Calu3 (cell line): ENCODE data around the gene XRCC5. TPM values are rescaled to one million over a fixed set of nuclear protein-coding genes. Genes with fewer than 3 reads are reported as not detected.

ENCODE experiments used
- BruUV-seq: library from RNA; stranded (reverse); fragments of 400-500 nt; replicated peaks from 2 replicates; lab custom pipeline; 2021; lab: Mats Ljungman, UMichigan
- CTCF ChIA-PET: fragments of 300-600 bp; sonication (Branson Sonifier 250); formaldehyde crosslinking; loops from one replicate; lab custom pipeline; 2022; ENCODE audit warnings: antibody characterized with exemption; lab: Charles Lee
- DNase-seq: peaks from one replicate; pipeline ENCODE4 v3.0.0; 2022
- H3K27ac Mint-ChIP-seq: one replicate; pipeline ENCODE4 v1.8.0; 2022; ENCODE audit warnings: mixed read lengths; ENCODE audit not compliant: unreplicated experiment
- H3K27me3 Mint-ChIP-seq: one replicate; pipeline ENCODE4 v1.8.0; 2022; ENCODE audit warnings: mixed read lengths; ENCODE audit not compliant: unreplicated experiment
- H3K36me3 Mint-ChIP-seq: one replicate; pipeline ENCODE4 v1.8.0; 2022; ENCODE audit warnings: mild to moderate bottlenecking, moderate library complexity, mixed read lengths; ENCODE audit not compliant: insufficient read depth, unreplicated experiment
- H3K4me1 Mint-ChIP-seq: one replicate; pipeline ENCODE4 v1.8.0; 2022; ENCODE audit warnings: mild to moderate bottlenecking, low read depth, mixed read lengths; ENCODE audit not compliant: unreplicated experiment
- H3K4me3 Mint-ChIP-seq: one replicate; pipeline ENCODE4 v1.8.0; 2022; ENCODE audit warnings: mild to moderate bottlenecking, low read depth, moderate library complexity, mixed read lengths; ENCODE audit not compliant: unreplicated experiment
- H3K9me3 Mint-ChIP-seq: one replicate; pipeline ENCODE4 v1.8.0; 2022; ENCODE audit warnings: low read depth, mixed read lengths; ENCODE audit not compliant: unreplicated experiment
- CTCF ChIP-seq: fragments of 200-600 bp; IDR thresholded peaks from one replicate; pipeline ENCODE4 v1.8.0; 2022; ENCODE audit warnings: antibody characterized with exemption; ENCODE audit not compliant: unreplicated experiment
- intact Hi-C: fragments of 100-400 bp; cut with micrococcal nuclease; formaldehyde crosslinking; loops from one replicate; pipeline ENCODE4 v1.10.0; 2022; ENCODE audit not compliant: unreplicated experiment
- total RNA-seq: library from RNA; stranded (reverse); gene quantifications from 2 replicates; pipeline ENCODE4 v1.2.3, GENCODE V29; 2022

The XRCC5 gene
- total RNA-seq, 1 experiment from 2014 or later, result 313 TPM

GRCh38 chr2:216183462-216183861 lies 74.3 kb downstream of the XRCC5 start:
- Mint-ChIP-seq H3K27ac (no peak overlapping the region), H3K27me3 (no peaks in the 10 kb centered on the region), H3K9me3 (no peaks in the 10 kb centered on the region), H3K4me1 (peaks cover 15% of the 10 kb centered on the region), H3K36me3 (peaks cover 46% of the 10 kb centered on the region), H3K4me3 (no peak overlapping the region)
- CTCF ChIA-PET, result interaction anchor here (1.2 kb wide), 1 partner anchor 13 kb away, joined by 4 read pairs; no protein-coding TSS in a partner anchor
- intact Hi-C loops, result no loop called here
- no peak for DNase-seq
- TF ChIP-seq CTCF, result no peak
- BruUV-seq, result no TSS peak

DNA sequence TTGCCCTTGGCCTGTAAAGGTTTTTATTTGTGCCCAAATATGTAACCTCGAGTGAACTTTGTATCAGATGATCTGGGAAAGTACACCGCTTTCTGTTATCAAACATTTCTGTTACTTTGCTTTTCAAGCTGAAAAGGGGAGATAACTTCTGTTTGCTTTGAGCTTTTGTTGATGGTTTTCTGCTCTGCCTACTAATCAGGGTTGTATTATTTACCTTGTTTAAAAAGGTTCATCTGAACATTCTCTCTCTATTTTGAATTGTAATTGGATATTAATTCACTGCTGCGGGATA lies 79.4 kb downstream of the XRCC5 start:
- Mint-ChIP-seq H3K9me3 (no peaks in the 10 kb centered on the region), H3K27ac (no peak overlapping the region), H3K36me3 (peaks cover 43% of the 10 kb centered on the region), H3K4me3 (no peak overlapping the region), H3K27me3 (no peaks in the 10 kb centered on the region), H3K4me1 (peaks cover 15% of the 10 kb centered on the region)
- intact Hi-C loops, result no loop called here
- CTCF ChIA-PET, result no interaction called here
- no peak for DNase-seq
- TF ChIP-seq CTCF, result no peak
- no TSS peak for BruUV-seq

- Mint-ChIP-seq H3K4me1 (peaks cover 15% of the 10 kb centered on the region), H3K27me3 (no peaks in the 10 kb centered on the region), H3K27ac (no peak overlapping the region), H3K4me3 (no peak overlapping the region), H3K9me3 (no peaks in the 10 kb centered on the region), H3K36me3 (peaks cover 44% of the 10 kb centered on the region)
- CTCF ChIA-PET, result no interaction called here
- TF ChIP-seq CTCF, result no peak
- intact Hi-C loops, result no loop called here
- no peak for DNase-seq
- no TSS peak for BruUV-seq
Observed at GRCh38 chr2:216188956-216189355, 79.8 kb downstream of the XRCC5 start.

DNA sequence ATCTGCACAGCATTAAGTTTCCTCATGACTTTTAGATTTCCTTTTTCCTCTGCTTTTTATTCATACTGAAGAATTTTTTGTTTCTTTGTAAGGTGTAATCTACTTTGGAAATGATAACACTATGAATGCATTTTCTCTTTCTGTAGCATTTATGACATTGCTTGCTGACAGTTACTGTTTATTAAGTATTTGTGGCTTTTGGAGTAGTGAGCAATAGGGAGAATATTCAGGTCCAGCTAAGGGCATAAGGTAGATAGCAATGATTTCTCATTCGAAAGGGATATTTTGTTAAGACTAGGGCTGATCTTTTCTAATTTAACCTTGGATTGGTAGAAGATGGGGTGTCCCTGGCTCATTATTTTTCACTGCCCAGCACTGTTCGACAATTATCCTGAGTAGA lies 80.3 kb downstream of the XRCC5 start:
- intact Hi-C loops, result no loop called here
- BruUV-seq, result no TSS peak
- Mint-ChIP-seq H3K36me3 (peaks cover 48% of the 10 kb centered on the region), H3K4me3 (no peak overlapping the region), H3K27ac (no peak overlapping the region), H3K9me3 (no peaks in the 10 kb centered on the region), H3K27me3 (no peaks in the 10 kb centered on the region), H3K4me1 (peaks cover 15% of the 10 kb centered on the region)
- CTCF ChIA-PET, result no interaction called here
- TF ChIP-seq CTCF, result no peak
- no peak for DNase-seq
